Nephron (organoid): Measurements from ENCODE around the gene EFCAB14.

Experiments
- H3K27ac Mint-ChIP-seq, 3 experiments: 2 replicates each; pipeline ENCODE4 v1.8.0; 2020; ENCODE audit warnings: mixed read lengths in 3 of 3, mild to moderate bottlenecking in 2 of 3, moderate library complexity in 1 of 3
- H3K27me3 Mint-ChIP-seq: 2 replicates; pipeline ENCODE4 v1.8.0; 2021; ENCODE audit warnings: low read depth, mild to moderate bottlenecking, moderate library complexity, mixed read lengths
- H3K36me3 Mint-ChIP-seq: 2 replicates; pipeline ENCODE4 v1.8.0; 2020; ENCODE audit warnings: low read depth, mixed read lengths
- H3K4me1 Mint-ChIP-seq: 2 replicates; pipeline ENCODE4 v1.8.0; 2020; ENCODE audit warnings: mixed read lengths
- H3K4me3 Mint-ChIP-seq, 3 experiments: 2 replicates each; pipeline ENCODE4 v1.8.0; 2020; ENCODE audit warnings: mild to moderate bottlenecking in 3 of 3, mixed read lengths in 3 of 3, moderate library complexity in 2 of 3
- H3K9me3 Mint-ChIP-seq: 2 replicates; pipeline ENCODE4 v1.8.0; 2020; ENCODE audit warnings: mixed read lengths
- CTCF ChIP-seq, 3 experiments: fragments of 200-600 bp; sonication (generic); IDR thresholded peaks; one replicate each; pipeline ENCODE4 v1.5.0; 2021; ENCODE audit warnings: antibody characterized with exemption in 3 of 3; ENCODE audit not compliant: unreplicated experiment in 3 of 3

Gene EFCAB14

DNA sequence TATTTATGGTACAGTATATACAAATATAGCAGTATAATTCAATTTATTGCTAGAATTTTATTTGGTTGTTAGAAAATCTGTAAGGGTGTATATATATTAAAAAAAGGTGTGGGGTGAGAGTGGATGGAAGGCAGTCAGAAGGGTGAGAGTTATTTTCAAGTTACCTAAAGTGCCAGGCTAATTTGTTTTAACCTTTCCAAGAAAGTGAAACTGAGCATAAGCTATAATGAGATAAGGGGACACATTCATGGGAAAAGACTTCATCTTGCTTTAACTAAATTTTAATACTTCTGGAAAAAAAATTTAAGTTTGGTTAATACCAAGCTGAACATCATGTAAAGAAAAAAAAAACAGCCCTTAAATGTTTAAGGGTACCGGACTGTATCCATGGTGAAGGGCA lies 42.4 kb downstream of the EFCAB14 start:
- Mint-ChIP-seq H3K9me3 (no peaks in the 10 kb centered on the region), H3K27me3 (no peaks in the 10 kb centered on the region), H3K4me1 (no peaks in the 10 kb centered on the region), H3K27ac (no peak overlapping the region), H3K4me3 (no peak overlapping the region), H3K36me3 (peaks cover 56% of the 10 kb centered on the region)
- no peak for TF ChIP-seq CTCF (IDR thresholded peaks at IDR 0.05; ENCODE audit: unreplicated experiment in 3 of 3)

DNA sequence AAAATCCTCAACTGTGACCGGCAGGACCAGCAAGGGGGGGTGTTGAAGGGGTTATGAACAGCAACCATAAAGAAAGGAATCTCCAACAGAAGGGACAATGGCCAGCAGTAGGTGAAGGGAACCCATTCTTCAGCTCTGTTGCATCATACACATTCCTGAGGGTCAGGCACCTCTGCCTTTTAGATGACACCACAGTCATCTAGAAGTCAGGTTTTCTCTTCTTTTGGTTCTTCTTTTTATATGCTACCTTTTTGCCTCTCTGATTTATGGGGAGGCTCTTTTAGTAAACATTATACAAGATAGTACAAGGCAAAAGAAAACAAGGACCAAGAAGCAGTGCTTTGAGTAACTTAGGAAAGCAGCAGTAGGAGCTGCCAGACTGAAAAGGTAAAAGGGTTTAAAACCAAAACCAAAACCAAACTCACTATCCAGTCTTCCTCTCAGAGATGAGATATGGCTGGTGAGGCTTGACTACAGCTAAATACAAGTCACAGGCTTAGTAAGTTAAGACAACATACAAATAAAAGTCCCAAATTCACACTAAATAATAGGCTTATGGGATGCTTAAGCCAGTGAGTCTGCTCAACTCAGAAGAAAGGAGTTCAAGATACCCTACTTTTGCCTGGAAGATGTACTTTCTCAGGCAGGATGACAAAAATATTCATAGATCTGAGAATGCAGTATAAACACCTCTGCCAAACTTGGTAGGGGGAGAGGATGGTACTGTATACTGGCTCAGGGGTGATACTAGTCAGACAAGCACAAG lies 43.2 kb downstream of the EFCAB14 start:
- no peaks in the 10 kb centered on the region for H3K4me1 Mint-ChIP-seq
- H3K9me3 Mint-ChIP-seq, result no peaks in the 10 kb centered on the region
- H3K27ac Mint-ChIP-seq, result no peak overlapping the region
- H3K27me3 Mint-ChIP-seq, result no peaks in the 10 kb centered on the region
- no peak overlapping the region for H3K4me3 Mint-ChIP-seq
- no peak for TF ChIP-seq CTCF (IDR thresholded peaks at IDR 0.05; ENCODE audit: unreplicated experiment in 3 of 3)
- H3K36me3 Mint-ChIP-seq, result peaks cover 48% of the 10 kb centered on the region

GRCh38 chr1:46673749-46674182 lies 45.1 kb downstream of the EFCAB14 start:
- Mint-ChIP-seq H3K4me1 (no peaks in the 10 kb centered on the region), H3K27me3 (no peaks in the 10 kb centered on the region), H3K27ac (no peak overlapping the region), H3K4me3 (no peak overlapping the region), H3K9me3 (no peaks in the 10 kb centered on the region), H3K36me3 (peaks cover 33% of the 10 kb centered on the region)
- no peak for TF ChIP-seq CTCF (IDR thresholded peaks at IDR 0.05; ENCODE audit: unreplicated experiment in 3 of 3)

GRCh38 chr1:46672696-46673095 lies 46.2 kb downstream of the EFCAB14 start:
- Mint-ChIP-seq H3K27me3 (no peaks in the 10 kb centered on the region), H3K4me1 (no peaks in the 10 kb centered on the region), H3K27ac (no peak overlapping the region), H3K4me3 (no peak overlapping the region), H3K9me3 (no peaks in the 10 kb centered on the region), H3K36me3 (peaks cover 24% of the 10 kb centered on the region)
- TF ChIP-seq CTCF (IDR thresholded peaks at IDR 0.05; ENCODE audit: unreplicated experiment in 3 of 3), result no peak

DNA sequence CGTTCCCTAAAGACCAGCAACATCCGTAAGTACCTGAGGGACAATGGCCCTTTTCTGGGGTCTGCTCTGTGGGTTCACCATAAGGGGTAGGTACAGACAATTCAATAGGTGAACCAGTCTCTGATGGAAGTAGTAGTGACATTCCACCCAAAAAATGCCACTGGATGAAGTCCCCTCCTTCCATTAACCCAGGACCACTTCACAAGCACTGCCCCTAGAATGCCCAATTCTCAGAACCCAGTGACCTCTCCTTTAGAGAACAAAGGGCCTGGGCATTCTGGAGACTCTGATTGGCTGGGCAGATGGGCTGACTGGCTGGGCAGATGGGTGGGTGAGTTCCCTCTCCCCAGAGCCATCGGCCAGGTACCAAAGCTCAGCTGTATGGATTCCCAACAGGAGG lies 47.4 kb downstream of the EFCAB14 start, which contains the start of gene TEX38:
TEX38 (plus strand) TSS at position 301 of the 400 bp plus-strand sequence; CDS start at position 382, 81 bp downstream.
- Mint-ChIP-seq H3K27me3 (no peaks in the 10 kb centered on the region), H3K9me3 (no peaks in the 10 kb centered on the region), H3K4me3 (no peak within 1 kb of the TSS), H3K4me1 (peaks cover 11% of the 10 kb centered on the region), H3K27ac (no peak within 1 kb of the TSS), H3K36me3 (peaks cover 13% of the 10 kb centered on the region)
- no peak for TF ChIP-seq CTCF (IDR thresholded peaks at IDR 0.05; ENCODE audit: unreplicated experiment in 3 of 3)

DNA sequence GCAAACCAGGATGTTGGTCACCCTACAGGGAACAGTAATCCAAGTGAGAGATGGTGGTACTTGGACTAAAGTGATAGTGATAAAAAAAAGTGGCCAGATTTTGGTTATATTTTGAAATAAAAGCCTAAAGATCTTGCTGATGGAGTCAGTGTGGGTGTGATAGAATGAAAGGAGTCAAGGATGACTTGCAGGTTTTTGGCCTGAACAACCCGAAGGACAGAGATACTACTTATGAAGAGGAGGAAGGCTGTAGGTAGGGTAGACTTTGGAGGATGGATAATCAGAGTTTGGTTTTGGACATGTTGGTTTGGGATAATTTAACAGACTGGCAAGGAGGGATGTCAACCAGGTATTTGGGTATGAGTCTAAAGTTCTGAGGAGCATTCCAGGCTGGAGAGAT lies 48.8 kb downstream of the EFCAB14 start:
- Mint-ChIP-seq H3K27ac (no peak overlapping the region), H3K4me3 (no peak overlapping the region), H3K9me3 (no peaks in the 10 kb centered on the region), H3K27me3 (no peaks in the 10 kb centered on the region), H3K4me1 (peaks cover 13% of the 10 kb centered on the region), H3K36me3 (peaks cover 3% of the 10 kb centered on the region)
- TF ChIP-seq CTCF (IDR thresholded peaks at IDR 0.05; ENCODE audit: unreplicated experiment in 3 of 3), result no peak
